ENCODE measurements around the gene SPACA4. TPM values are rescaled to one million over a fixed set of nuclear protein-coding genes. Genes with fewer than 3 reads are reported as not detected.

The SPACA4 gene
- total and polyA plus RNA-seq, 9 of the 15 experiments (the other 6 are each of a cell fraction or from before 2014, with no cell fraction given) = not detected

DNA sequence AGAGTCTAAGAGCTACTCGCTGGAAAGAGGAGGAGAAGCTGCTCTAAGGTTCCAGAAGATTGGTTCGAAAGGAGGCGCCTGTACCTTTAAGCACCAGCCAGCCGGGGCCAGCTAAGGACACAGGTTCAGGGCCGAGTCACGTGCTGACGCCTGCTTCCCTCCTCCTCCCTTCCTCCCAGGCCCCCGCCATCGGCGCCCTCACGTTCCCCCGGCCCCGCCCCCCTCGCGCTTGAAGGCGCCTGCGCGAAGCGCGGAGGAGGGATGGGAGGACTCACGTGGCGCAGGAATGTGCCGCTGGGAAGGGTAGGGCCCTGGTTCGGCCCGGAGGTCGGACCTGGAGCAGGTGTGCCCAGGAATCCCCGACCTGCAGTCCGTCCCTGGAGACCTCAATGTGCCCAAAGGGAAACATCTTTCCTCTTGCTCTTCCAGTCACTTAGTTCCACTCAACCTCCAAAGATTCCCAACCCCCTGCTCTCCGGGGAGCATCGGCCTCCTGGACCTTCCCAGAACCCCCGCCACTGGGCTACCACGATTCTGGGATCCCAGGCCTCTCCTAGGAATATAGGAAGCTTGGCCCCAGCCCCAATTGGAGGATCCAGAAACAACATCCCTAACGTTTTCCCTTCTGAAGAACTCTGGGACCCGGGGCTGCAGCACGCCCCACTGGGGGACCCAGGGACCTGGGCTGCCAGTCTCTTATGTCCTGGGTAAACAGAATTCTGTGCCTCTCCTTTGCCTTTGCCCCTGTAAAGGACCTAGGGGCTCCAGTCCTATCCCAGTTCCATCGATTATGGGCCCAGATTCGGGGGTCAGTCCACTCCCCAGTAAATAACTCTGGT, 28.1 kb downstream of the SPACA4 start (continued):
- TF ChIP-seq, protein P1, sequence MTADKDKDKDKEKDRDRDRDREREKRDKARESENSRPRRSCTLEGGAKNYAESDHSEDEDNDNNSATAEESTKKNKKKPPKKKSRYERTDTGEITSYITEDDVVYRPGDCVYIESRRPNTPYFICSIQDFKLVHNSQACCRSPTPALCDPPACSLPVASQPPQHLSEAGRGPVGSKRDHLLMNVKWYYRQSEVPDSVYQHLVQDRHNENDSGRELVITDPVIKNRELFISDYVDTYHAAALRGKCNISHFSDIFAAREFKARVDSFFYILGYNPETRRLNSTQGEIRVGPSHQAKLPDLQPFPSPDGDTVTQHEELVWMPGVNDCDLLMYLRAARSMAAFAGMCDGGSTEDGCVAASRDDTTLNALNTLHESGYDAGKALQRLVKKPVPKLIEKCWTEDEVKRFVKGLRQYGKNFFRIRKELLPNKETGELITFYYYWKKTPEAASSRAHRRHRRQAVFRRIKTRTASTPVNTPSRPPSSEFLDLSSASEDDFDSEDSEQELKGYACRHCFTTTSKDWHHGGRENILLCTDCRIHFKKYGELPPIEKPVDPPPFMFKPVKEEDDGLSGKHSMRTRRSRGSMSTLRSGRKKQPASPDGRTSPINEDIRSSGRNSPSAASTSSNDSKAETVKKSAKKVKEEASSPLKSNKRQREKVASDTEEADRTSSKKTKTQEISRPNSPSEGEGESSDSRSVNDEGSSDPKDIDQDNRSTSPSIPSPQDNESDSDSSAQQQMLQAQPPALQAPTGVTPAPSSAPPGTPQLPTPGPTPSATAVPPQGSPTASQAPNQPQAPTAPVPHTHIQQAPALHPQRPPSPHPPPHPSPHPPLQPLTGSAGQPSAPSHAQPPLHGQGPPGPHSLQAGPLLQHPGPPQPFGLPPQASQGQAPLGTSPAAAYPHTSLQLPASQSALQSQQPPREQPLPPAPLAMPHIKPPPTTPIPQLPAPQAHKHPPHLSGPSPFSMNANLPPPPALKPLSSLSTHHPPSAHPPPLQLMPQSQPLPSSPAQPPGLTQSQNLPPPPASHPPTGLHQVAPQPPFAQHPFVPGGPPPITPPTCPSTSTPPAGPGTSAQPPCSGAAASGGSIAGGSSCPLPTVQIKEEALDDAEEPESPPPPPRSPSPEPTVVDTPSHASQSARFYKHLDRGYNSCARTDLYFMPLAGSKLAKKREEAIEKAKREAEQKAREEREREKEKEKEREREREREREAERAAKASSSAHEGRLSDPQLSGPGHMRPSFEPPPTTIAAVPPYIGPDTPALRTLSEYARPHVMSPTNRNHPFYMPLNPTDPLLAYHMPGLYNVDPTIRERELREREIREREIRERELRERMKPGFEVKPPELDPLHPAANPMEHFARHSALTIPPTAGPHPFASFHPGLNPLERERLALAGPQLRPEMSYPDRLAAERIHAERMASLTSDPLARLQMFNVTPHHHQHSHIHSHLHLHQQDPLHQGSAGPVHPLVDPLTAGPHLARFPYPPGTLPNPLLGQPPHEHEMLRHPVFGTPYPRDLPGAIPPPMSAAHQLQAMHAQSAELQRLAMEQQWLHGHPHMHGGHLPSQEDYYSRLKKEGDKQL (CRISPR knock-in tag; IDR thresholded peaks at IDR 0.05; ENCODE audit: borderline replicate concordance) = no peak
- TF ChIP-seq, protein P2, sequence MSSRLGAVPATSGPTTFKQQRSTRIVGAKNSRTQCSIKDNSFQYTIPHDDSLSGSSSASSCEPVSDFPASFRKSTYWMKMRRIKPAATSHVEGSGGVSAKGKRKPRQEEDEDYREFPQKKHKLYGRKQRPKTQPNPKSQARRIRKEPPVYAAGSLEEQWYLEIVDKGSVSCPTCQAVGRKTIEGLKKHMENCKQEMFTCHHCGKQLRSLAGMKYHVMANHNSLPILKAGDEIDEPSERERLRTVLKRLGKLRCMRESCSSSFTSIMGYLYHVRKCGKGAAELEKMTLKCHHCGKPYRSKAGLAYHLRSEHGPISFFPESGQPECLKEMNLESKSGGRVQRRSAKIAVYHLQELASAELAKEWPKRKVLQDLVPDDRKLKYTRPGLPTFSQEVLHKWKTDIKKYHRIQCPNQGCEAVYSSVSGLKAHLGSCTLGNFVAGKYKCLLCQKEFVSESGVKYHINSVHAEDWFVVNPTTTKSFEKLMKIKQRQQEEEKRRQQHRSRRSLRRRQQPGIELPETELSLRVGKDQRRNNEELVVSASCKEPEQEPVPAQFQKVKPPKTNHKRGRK (tag; IDR thresholded peaks at IDR 0.05) = no peak
- no peak for TF ChIP-seq MYNN (IDR thresholded peaks at IDR 0.05)
- no peak for TF ChIP-seq MYNN (CRISPR knock-in tag; IDR thresholded peaks at IDR 0.05)
- no peak for TF ChIP-seq ZNF740 (CRISPR knock-in tag; IDR thresholded peaks at IDR 0.05)
- no peak for TF ChIP-seq ZNF740 (tag; IDR thresholded peaks at IDR 0.05)
- TF ChIP-seq ZHX1 (conservative IDR thresholded peaks at IDR 0.05; ENCODE audit: low read length) = no peak
- no peak for TF ChIP-seq ELF1 (tag; IDR thresholded peaks at IDR 0.05)
- TF ChIP-seq SIN3A (IDR thresholded peaks at IDR 0.05; ENCODE audit: borderline replicate concordance in 2 of 2, control insufficient read depth in 1 of 2, low read depth in 2 of 2, low read length in 2 of 2) = peak in 1 of 2 experiments; percentile 27; a peak in 1 of 4 replicates
- TF ChIP-seq STAT5B (CRISPR knock-in tag; IDR thresholded peaks at IDR 0.05) = no peak
- no peak for TF ChIP-seq MEF2A (IDR thresholded peaks at IDR 0.05; ENCODE audit: control insufficient read depth, low read depth, low read length)
- no peak for TF ChIP-seq ZKSCAN8 (CRISPR knock-in tag; IDR thresholded peaks at IDR 0.05)
- TF ChIP-seq, protein P3, sequence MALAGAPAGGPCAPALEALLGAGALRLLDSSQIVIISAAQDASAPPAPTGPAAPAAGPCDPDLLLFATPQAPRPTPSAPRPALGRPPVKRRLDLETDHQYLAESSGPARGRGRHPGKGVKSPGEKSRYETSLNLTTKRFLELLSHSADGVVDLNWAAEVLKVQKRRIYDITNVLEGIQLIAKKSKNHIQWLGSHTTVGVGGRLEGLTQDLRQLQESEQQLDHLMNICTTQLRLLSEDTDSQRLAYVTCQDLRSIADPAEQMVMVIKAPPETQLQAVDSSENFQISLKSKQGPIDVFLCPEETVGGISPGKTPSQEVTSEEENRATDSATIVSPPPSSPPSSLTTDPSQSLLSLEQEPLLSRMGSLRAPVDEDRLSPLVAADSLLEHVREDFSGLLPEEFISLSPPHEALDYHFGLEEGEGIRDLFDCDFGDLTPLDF (CRISPR knock-in tag; IDR thresholded peaks at IDR 0.05) = no peak
- no peak for TF ChIP-seq ESRRA (IDR thresholded peaks at IDR 0.05; ENCODE audit: borderline replicate concordance, low read depth)
